OCI-LY3 (cell line): ENCODE results near the gene RAPGEF3.

ENCODE experiments used
- CTCF ChIP-seq: fragments of 200-600, 300-600 bp; sonication (generic); IDR thresholded peaks from 2 replicates; pipeline ENCODE4 v1.5.1; 2014; ENCODE audit warnings: antibody characterized with exemption, low read length, low read depth
- EZH2phosphoT487 ChIP-seq: fragments of 200-600 bp; shearing (Covaris generic); IDR thresholded peaks from 2 replicates; pipeline ENCODE4 v1.6.1; 2018; ENCODE audit warnings: antibody characterized with exemption, mixed run types, low read depth

GRCh38 chr12:47757840-47758583 is 668 bp downstream of the RAPGEF3 start:
- TF ChIP-seq CTCF (no peak), EZH2phosphoT487 (no peak)
